Embryonic facial prominence (tissue), 1 donor: ENCODE results near the gene CNN3.

Experiments used
- DNase-seq: peaks from one replicate; pipeline ENCODE4 v3.0.0-alpha.2; 2016; ENCODE audit errors: extremely low spot score

CNN3 gene

DNA sequence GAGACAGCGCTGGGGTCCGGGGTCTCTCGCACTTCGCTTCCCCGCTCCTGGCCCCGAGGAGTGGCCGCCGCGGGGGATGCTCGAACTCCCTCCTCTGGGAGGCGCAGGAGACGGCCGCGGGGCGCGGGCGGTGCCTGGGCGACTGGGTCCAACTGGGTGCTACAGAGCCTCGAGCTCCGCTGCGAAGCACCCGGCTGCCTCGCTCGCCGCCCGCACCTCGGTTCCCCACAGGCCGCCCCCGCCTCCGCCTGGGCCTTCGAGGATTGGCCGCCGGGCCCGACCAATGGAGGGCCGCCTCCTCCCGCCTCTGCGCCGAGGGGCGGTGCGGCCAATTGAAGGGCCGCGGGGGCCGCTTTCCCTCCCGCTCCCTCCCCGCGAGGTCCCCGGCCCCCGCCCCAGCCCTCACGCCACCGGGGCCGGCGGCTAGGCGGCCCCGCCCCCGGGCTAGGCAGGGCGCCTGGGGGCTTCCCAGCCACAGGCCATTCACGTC is at the start of gene CNN3:
TSS of gene CNN3 (minus strand) at position 196 of the 490 bp plus-strand sequence. CDS start 216 bp downstream, outside the sequence.
- peak; percentile 82 for DNase-seq

DNA sequence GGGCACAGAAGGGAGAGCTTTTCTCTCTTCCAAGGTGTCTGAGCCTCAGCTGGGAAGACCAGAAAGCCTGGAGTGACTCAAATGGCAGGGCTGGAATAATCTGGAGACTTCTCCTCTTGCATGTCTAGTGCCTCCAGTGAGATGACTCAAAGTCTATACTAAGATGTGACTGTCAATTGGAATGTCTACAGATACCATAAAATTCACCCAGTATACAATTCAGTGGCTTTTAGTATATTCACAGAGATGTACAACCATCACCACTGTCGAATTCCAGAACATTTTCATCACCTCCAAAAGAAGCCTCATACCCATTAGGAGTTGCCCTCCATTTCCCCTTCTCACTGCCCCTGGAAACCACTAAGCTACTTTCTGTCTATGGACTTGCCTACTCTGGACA is 47.9 kb upstream of the CNN3 start:
- no peak for DNase-seq

- DNase-seq: peak; percentile 75
Measured at GRCh38 chr1:94974241-94974640, 47.3 kb upstream of the CNN3 start.

DNA sequence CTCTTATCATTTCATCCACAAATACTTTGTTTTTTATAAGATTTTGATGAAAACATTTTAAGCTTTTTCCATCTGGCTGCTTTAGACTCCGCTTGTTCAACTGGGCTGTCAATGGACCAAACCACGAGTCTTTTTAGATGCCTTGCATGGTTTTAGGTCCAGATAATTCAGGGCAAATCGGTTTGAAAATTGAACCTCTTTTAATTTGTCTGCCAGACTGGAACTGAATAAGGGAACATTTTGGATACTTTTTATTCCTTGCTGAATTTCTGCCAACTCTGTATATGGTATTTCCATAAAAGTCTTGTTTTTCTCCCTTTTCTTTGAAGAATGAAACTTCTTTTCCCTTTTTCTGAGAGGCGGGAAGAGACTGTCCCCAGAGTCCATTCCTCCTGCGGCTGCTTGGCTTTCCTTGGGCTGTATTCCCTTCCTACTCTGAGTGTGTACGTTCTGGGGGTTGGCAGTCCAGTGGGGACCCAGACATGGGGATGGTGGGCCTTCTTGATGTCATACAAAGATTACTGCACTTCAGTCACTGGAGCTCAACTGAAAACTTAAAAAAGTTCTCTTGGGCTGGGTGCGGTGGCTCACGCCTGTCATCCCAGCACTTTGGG is 46.5 kb upstream of the CNN3 start:
- no peak for DNase-seq

DNA sequence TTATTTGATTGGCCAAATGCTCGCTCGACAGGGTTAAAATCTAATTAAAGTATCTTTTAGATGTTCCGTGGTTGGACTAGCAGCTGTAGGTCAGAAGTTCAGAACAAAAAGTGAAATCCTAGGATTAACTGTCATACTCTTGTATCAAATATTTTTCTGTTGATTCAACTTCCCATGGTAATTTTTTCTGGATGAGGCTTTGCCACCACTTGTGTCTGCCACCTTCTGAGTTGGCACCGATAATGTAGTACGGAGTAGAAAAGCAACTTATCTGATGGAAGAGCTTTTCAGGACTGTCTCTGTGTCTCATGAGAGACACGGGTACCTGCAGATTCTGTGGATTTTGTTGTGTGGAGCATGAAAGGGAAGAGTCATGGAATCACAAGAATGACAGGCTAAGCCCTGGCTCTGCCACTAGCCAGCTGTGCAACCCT is 44.6 kb upstream of the CNN3 start:
- no peak for DNase-seq

- no peak for DNase-seq
Measured at GRCh38 chr1:94970783-94971182, 43.9 kb upstream of the CNN3 start.

- DNase-seq: no peak
Measured at GRCh38 chr1:94969137-94969536, 42.2 kb upstream of the CNN3 start.

- DNase-seq: no peak
Measured at GRCh38 chr1:94966033-94966432, 39.1 kb upstream of the CNN3 start.

DNA sequence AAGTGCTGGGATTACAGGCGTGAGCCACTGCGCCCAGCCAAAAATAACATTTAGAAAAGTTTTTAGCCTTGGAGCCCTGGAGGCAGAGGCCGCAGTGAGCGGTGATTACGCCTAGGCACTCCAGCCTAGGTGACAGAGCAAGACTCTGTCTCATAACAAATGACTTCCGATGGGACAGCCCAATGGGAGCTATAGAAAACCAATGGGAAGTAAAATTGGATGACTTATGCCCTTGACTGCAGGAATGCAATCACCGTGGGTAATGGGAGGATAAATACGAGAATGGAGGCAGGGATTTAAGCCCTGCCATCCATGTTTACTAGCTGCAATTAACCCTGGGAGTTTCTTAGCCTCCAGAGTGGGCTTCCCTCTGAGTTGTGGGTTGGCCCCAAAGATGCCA is 37.0 kb upstream of the CNN3 start:
- DNase-seq: no peak

DNA sequence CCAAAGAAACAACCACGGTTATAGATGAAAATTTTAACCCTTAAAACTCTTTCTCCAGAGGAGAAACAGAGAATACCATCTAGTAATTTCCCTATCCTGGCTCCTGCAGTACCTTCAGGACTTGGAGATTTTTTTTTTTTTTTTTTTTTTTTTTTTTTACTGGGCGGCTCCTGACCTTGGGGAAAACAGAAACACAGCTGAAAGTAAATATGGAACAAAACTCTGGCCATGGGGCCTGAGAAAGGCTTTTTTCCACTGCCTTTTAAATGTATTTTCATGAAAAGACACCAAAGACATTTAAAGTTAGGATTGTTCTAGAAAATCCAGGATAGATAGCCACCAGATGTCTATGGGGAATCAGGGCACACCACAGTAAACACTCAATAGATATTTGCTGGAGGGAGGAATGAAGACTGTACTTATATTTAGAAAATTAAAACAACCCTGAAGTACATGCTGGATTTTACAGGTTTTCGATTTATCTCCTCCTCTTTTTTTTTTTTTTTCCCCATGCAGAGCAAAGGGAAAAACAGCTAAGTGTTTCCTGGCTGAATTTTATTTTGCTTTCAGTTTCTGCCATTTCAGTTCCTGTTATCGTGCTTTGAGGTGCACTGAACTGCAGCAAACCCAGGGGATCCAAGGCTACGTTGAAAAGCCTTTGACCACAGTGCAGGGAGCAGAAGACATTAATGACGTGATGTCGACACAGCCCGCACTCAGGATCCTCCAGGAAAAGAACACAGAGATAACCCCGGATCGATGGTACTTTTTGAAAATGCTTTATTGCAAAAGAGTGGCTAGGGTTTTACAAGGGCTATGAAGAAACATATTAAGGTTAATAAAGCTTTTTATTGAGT is 35.7 kb upstream of the CNN3 start:
- no peak for DNase-seq

GRCh38 chr1:94961988-94962387 is 35.1 kb upstream of the CNN3 start:
- DNase-seq: no peak

DNA sequence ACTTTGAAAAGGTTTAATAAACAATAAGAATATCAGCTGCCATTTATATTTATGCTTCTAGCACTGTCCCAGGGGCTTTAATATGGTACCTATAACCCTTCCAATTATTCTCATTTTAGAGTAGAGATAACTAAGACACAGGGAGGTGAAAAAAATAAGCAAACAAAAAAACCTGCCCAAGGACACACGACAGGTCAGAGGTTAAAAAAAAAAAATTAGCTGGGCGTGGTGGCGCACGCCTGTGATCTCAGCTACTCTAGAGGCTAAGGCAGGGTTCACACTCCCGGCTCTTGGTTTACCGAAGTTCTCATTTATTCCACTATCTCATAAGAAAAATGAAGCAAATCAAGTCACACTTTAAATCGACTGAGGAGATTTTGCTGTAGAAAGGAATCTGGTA is 34.7 kb upstream of the CNN3 start:
- DNase-seq: no peak

GRCh38 chr1:94958081-94958480 is 31.2 kb upstream of the CNN3 start:
- no peak for DNase-seq

DNA sequence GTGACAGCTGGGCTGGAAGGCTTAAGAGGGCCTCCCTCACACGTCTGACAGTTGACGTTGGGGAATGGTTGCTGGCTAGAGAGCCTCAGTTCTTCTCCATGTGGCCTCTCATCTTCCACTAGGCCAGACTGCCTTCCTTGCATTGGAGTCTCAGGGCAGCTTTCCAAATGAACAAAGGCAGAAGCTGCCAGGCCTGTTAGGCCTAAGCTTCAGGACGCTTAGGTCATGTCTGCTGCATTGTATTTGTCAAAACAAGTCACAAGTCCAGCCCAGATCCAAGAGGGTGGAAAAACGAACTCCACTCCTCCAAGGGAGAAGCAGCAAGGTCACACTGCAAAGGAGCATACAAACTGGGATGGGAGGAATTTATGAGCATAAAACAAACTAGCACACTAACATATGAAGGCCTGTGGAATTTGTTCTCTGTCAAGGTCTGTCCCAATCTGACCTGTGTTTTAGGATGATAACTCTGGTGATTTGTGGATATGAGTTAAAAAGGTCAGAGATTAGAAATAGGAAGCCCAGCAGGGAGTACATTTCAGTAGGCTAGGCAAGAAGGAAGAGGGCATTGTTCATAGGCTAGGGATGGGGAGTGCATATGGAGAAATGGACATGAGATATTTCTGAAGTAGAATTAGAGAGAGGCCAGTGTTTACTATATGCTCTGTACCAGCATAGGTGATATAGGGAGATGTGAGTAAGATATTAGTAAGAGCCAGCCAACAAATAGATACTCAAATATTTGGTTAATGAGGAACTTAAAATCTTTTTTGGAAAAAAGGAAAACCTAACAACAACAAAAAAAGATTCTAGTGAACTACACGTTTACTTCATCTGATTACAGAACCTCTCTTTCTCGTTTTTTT is 29.1 kb upstream of the CNN3 start:
- no peak for DNase-seq

DNA sequence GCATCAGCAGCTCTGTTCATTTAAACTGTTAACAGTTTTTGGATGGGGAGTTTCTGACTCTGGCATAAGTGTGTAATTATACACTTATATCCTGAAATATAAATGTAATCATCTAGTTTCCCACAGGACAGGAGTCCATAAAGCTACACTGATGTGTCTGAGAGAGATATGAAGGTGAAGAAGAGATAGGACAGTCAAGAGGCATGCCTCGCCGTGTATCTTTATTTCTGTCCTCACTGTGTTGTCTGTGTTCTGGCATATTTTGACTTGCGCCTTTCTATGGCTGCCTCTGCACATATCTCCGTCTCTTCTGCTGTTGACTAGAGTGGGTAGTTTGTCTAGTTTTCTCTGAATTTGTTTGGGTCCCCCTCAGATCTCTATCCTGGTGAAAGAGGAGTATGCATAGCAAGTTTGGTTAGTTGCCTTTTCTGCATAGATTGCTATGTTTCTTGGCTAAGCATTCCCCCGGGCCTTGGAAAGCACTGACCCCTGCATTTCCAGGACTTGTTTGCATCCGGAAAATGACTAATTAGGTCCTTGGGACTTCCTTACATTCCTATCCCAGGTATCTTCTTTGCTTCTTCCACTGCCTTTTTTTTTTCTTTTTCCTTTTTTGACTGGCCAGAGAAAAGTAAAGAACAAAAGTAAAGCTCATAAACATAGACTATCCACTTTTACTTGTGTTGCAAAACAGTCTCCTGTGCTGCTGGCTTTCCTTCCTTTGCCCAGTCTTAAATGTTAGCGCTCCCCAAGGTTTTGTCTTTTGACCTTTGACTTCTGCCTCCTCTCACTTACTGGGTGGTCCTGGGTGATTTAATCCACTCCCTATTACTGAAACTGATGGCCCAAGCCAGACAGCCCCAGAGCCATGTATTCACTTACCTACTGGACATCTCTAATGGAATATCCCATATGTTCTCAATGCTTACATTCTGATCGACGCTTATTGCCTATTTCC is 27.6 kb upstream of the CNN3 start:
- no peak for DNase-seq

- no peak for DNase-seq
Measured at GRCh38 chr1:94953746-94954145, 26.8 kb upstream of the CNN3 start.

DNA sequence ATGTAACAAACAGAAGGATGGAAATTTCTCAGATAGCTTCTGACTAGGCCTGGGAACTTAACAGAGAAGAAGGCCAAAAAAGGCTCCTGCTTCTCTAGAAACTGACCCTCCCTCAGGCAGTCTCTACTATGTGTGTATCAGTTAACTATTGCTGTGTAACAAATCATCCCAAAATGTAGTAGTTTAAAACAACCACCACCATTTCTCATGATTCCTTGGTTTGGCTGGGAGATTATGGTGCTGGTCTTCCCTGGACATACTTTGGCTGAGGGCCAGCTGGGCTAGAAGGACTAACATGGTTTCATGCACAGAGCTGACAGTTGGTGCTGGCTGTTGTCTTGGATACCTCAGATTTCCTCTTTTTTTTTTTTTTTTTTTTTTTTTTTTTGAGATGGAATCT is 26.2 kb upstream of the CNN3 start:
- no peak for DNase-seq

DNA sequence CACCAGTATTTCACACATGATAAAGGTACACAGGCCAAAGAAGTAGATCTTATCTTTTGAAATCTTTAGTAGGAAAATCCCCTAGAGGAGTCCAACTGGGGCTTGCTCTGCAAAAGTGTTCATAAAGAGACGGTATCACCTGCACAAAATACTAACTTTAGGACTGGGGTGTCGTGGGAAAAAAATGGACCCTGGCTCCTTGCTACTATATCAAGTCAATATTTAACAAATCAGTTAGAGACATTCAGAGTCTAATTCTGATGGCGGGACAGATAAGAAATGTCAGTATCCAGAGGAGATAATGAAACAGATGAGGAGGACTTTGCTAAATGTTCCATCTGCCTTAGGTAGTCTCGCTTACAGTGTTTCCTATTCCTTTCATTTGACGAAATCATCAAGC is 25.6 kb upstream of the CNN3 start:
- no peak for DNase-seq

- no peak for DNase-seq
Measured at GRCh38 chr1:94951509-94952208, 24.7 kb upstream of the CNN3 start.

GRCh38 chr1:94951046-94951445 is 24.1 kb upstream of the CNN3 start:
- DNase-seq: no peak
